ENCODE results near the gene CSF1.

DNA sequence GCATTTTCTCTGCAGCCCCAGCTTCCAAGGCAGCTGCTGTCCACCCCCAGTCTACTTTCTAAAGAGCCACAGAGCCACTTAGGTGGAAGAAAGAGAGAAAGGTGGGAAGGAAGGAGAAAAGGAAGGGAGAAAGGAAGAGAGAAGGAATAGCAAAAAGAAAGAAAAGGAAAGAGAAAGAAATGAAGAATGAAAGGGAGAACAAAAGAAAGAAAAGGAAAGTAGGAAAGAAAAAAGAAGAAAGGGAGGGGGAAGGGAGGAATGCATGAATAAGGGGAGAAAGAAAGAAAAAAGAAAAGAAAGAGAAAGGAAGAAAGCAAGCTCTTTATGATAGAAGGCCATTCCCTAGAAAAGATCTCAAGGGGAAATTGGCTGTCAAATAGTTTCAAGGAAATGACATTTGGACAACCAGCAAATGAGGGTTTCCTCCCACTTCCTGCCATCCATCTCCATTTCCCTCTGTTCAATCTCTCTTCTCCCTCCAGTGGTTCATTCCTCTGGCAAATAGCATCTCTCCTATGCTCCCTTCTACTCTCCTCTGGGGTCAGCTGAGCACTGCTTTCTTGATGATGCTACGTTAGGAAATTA, 3.4 kb upstream of the CSF1 start:
- TF ChIP-seq CTCF (IDR thresholded peaks at IDR 0.05) (no peak), EP300 (IDR thresholded peaks at IDR 0.05) (no peak)

Measured in ovary (tissue), 3 donors.